Measurements from ENCODE around the gene MUC20. TPM values are rescaled to one million over a fixed set of nuclear protein-coding genes. Genes with fewer than 3 reads are reported as not detected.

MUC20 gene
- total and polyA plus RNA-seq, 2 of the 8 experiments (the other 6 are each of a cell fraction or from before 2014, with no cell fraction given): 0.24 to 0.26 TPM

DNA sequence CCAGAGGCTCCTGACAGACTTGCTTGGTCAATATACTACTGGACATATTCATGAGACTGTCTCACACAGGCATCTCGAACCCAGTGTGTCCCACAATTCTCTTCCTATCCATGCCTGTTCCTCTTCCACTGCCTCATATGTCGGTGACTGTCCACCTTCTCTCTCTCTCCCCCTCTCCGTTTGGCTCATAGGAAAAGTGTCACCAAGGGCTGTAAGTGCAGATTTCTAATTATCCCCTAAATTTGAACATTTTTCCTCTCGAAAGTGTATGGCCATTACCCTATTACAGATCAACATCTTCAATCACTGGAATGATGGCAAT lies 22.5 kb upstream of the MUC20 start (continued):
- TF ChIP-seq, protein P1, sequence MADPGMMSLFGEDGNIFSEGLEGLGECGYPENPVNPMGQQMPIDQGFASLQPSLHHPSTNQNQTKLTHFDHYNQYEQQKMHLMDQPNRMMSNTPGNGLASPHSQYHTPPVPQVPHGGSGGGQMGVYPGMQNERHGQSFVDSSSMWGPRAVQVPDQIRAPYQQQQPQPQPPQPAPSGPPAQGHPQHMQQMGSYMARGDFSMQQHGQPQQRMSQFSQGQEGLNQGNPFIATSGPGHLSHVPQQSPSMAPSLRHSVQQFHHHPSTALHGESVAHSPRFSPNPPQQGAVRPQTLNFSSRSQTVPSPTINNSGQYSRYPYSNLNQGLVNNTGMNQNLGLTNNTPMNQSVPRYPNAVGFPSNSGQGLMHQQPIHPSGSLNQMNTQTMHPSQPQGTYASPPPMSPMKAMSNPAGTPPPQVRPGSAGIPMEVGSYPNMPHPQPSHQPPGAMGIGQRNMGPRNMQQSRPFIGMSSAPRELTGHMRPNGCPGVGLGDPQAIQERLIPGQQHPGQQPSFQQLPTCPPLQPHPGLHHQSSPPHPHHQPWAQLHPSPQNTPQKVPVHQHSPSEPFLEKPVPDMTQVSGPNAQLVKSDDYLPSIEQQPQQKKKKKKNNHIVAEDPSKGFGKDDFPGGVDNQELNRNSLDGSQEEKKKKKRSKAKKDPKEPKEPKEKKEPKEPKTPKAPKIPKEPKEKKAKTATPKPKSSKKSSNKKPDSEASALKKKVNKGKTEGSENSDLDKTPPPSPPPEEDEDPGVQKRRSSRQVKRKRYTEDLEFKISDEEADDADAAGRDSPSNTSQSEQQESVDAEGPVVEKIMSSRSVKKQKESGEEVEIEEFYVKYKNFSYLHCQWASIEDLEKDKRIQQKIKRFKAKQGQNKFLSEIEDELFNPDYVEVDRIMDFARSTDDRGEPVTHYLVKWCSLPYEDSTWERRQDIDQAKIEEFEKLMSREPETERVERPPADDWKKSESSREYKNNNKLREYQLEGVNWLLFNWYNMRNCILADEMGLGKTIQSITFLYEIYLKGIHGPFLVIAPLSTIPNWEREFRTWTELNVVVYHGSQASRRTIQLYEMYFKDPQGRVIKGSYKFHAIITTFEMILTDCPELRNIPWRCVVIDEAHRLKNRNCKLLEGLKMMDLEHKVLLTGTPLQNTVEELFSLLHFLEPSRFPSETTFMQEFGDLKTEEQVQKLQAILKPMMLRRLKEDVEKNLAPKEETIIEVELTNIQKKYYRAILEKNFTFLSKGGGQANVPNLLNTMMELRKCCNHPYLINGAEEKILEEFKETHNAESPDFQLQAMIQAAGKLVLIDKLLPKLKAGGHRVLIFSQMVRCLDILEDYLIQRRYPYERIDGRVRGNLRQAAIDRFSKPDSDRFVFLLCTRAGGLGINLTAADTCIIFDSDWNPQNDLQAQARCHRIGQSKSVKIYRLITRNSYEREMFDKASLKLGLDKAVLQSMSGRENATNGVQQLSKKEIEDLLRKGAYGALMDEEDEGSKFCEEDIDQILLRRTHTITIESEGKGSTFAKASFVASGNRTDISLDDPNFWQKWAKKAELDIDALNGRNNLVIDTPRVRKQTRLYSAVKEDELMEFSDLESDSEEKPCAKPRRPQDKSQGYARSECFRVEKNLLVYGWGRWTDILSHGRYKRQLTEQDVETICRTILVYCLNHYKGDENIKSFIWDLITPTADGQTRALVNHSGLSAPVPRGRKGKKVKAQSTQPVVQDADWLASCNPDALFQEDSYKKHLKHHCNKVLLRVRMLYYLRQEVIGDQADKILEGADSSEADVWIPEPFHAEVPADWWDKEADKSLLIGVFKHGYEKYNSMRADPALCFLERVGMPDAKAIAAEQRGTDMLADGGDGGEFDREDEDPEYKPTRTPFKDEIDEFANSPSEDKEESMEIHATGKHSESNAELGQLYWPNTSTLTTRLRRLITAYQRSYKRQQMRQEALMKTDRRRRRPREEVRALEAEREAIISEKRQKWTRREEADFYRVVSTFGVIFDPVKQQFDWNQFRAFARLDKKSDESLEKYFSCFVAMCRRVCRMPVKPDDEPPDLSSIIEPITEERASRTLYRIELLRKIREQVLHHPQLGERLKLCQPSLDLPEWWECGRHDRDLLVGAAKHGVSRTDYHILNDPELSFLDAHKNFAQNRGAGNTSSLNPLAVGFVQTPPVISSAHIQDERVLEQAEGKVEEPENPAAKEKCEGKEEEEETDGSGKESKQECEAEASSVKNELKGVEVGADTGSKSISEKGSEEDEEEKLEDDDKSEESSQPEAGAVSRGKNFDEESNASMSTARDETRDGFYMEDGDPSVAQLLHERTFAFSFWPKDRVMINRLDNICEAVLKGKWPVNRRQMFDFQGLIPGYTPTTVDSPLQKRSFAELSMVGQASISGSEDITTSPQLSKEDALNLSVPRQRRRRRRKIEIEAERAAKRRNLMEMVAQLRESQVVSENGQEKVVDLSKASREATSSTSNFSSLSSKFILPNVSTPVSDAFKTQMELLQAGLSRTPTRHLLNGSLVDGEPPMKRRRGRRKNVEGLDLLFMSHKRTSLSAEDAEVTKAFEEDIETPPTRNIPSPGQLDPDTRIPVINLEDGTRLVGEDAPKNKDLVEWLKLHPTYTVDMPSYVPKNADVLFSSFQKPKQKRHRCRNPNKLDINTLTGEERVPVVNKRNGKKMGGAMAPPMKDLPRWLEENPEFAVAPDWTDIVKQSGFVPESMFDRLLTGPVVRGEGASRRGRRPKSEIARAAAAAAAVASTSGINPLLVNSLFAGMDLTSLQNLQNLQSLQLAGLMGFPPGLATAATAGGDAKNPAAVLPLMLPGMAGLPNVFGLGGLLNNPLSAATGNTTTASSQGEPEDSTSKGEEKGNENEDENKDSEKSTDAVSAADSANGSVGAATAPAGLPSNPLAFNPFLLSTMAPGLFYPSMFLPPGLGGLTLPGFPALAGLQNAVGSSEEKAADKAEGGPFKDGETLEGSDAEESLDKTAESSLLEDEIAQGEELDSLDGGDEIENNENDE (IDR thresholded peaks at IDR 0.05; ENCODE audit: insufficient replicate concordance, low read length): no peak
- TF ChIP-seq SIN3A (conservative IDR thresholded peaks at IDR 0.05 in 1 of 2, IDR thresholded peaks at IDR 0.05 in 1 of 2; ENCODE audit: low read depth in 1 of 2, low read length in 2 of 2) (0 out of 4 replicates have a peak, but pooled peaks of 1 of the 2 experiments have one; percentile 21), TAF7 (optimal IDR thresholded peaks at IDR 0.05; ENCODE audit: borderline replicate concordance, low read depth, low read length) (no peak), SIRT6 (IDR thresholded peaks at IDR 0.05; ENCODE audit: low read length) (no peak), SUZ12 (IDR thresholded peaks at IDR 0.05; ENCODE audit: low read length) (no peak), SAP30 (IDR thresholded peaks at IDR 0.05; ENCODE audit: insufficient read depth, insufficient replicate concordance, low read length) (peak; percentile 10), TAF1 (IDR thresholded peaks at IDR 0.05; ENCODE audit: low read depth, low read length) (no peak)
- TF ChIP-seq, protein P2, sequence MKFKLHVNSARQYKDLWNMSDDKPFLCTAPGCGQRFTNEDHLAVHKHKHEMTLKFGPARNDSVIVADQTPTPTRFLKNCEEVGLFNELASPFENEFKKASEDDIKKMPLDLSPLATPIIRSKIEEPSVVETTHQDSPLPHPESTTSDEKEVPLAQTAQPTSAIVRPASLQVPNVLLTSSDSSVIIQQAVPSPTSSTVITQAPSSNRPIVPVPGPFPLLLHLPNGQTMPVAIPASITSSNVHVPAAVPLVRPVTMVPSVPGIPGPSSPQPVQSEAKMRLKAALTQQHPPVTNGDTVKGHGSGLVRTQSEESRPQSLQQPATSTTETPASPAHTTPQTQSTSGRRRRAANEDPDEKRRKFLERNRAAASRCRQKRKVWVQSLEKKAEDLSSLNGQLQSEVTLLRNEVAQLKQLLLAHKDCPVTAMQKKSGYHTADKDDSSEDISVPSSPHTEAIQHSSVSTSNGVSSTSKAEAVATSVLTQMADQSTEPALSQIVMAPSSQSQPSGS (IDR thresholded peaks at IDR 0.05; ENCODE audit: low read length): no peak
- TF ChIP-seq, protein P3, sequence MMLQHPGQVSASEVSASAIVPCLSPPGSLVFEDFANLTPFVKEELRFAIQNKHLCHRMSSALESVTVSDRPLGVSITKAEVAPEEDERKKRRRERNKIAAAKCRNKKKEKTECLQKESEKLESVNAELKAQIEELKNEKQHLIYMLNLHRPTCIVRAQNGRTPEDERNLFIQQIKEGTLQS (IDR thresholded peaks at IDR 0.05; ENCODE audit: insufficient read depth, low read depth, low read length): no peak

Measured in H1 (cell line).